Panc1 (cell line): Measurements from ENCODE around the gene TMEM273. TPM values are rescaled to one million over a fixed set of nuclear protein-coding genes. Genes with fewer than 3 reads are reported as not detected.

Experiments
- ATAC-seq: fragments of 200-7000 bp; cut with Tn5 transposase; 2 replicates; pipeline ENCODE4 v1.9.1; 2020; ENCODE audit warnings: mild to moderate bottlenecking, moderate library complexity
- BruUV-seq: library from RNA; stranded (reverse); fragments of 400-500 nt; replicated peaks from 2 replicates; lab custom pipeline; 2021; lab: Mats Ljungman, UMichigan
- CTCF ChIA-PET: fragments of 300-600 bp; sonication (Branson Sonifier 250); formaldehyde crosslinking; loops from one replicate; lab custom pipeline; 2022; ENCODE audit warnings: antibody characterized with exemption; lab: Charles Lee
- POLR2A ChIA-PET: fragments of 300-600 bp; sonication (Branson Sonifier 250); formaldehyde crosslinking; loops from one replicate; lab custom pipeline; 2022; ENCODE audit warnings: antibody characterized with exemption; lab: Charles Lee
- DNase-seq: peaks from one replicate; pipeline ENCODE4 v3.0.0-alpha.2; 2010; ENCODE audit warnings: low read depth, low spot score
- H3K27ac ChIP-seq: 2 replicates; pipeline ENCODE4 v1.5.1; 2011; ENCODE audit warnings: mild to moderate bottlenecking, low read length, inconsistent platforms
- H3K27me3 ChIP-seq: fragments of 200-500 bp; sonication (Bioruptor generic); 2 replicates; pipeline ENCODE4 v1.6.0; 2014; ENCODE audit warnings: low read length, inconsistent platforms; ENCODE audit not compliant: control insufficient read depth, insufficient read depth
- H3K36me3 ChIP-seq: fragments of 200-500 bp; sonication (Bioruptor generic); 2 replicates; pipeline ENCODE4 v1.5.1; 2014; ENCODE audit warnings: inconsistent platforms, mild to moderate bottlenecking, low read length, moderate library complexity; ENCODE audit not compliant: control insufficient read depth, insufficient read depth
- H3K4me1 ChIP-seq: 2 replicates; pipeline ENCODE4 v1.5.1; 2011; ENCODE audit warnings: inconsistent platforms, mild to moderate bottlenecking, low read length, moderate library complexity; ENCODE audit not compliant: control insufficient read depth, insufficient read depth
- H3K4me3 ChIP-seq, 2 experiments: 2 replicates each; pipeline ENCODE4 v1.5.1; 2011 to 2012; ENCODE audit warnings: low read depth in 2 of 2, low read length in 2 of 2, mild to moderate bottlenecking in 2 of 2, inconsistent platforms in 1 of 2, moderate library complexity in 1 of 2
- H3K9me3 ChIP-seq: fragments of 200-500 bp; sonication (Bioruptor generic); 2 replicates; pipeline ENCODE4 v1.5.1; 2014; ENCODE audit warnings: low read depth, mild to moderate bottlenecking, inconsistent platforms, low read length, moderate library complexity; ENCODE audit not compliant: control insufficient read depth, insufficient read depth
- CTCF ChIP-seq: fragments of 450-650 bp; IDR thresholded peaks from 2 replicates; pipeline ENCODE4 v1.5.1; 2017; ENCODE audit warnings: mild to moderate bottlenecking
- POLR2AphosphoS5 ChIP-seq: IDR thresholded peaks from 2 replicates; pipeline ENCODE4 v1.6.1; 2012; ENCODE audit warnings: mild to moderate bottlenecking, low read depth, low read length, moderate library complexity
- REST ChIP-seq, 2 experiments: IDR thresholded peaks; 2 replicates each; pipeline ENCODE4 v1.6.1; 2011 to 2012; ENCODE audit warnings: low read depth in 2 of 2, control low read depth in 1 of 2, low read length in 1 of 2, mild to moderate bottlenecking in 1 of 2, moderate library complexity in 1 of 2; ENCODE audit not compliant: insufficient read depth in 1 of 2
- SIN3A ChIP-seq: IDR thresholded peaks from 2 replicates; pipeline ENCODE4 v1.6.1; 2012; ENCODE audit warnings: low read depth, mild to moderate bottlenecking, low read length, moderate library complexity, borderline replicate concordance; ENCODE audit not compliant: insufficient read depth
- TCF7L2 ChIP-seq: IDR thresholded peaks from 2 replicates; pipeline ENCODE4 v1.6.1; 2011; ENCODE audit warnings: mild to moderate bottlenecking, low read depth, low read length, inconsistent platforms
- in situ Hi-C: cut with HindIII; loops from 2 replicates; pipeline ENCODE4 v1.10.0; 2016; ENCODE audit warnings: low sequenced_read_pairs, low pct_unique_long_range_greater_than_20kb
- intact Hi-C: fragments of 100-400 bp; cut with micrococcal nuclease; formaldehyde crosslinking; loops from one replicate; pipeline ENCODE4 v1.10.0; 2022; ENCODE audit not compliant: unreplicated experiment
- total RNA-seq: library from RNA; stranded (reverse); gene quantifications from one replicate; pipeline ENCODE4 v1.2.1, GENCODE V29; 2021; ENCODE audit not compliant: unreplicated experiment

Gene TMEM273
- total RNA-seq, 1 experiment from 2014 or later, result 0.23 TPM

GRCh38 chr10:49171326-49172060 lies 16.7 kb downstream of the TMEM273 start:
- no TSS peak for BruUV-seq
- no peak for ATAC-seq
- ChIA-PET CTCF (interaction anchor here (0.6 kb wide), 1 partner anchor 627 kb away, joined by 3 read pairs; no protein-coding TSS in a partner anchor), POLR2A (no interaction called here)
- H3K36me3 ChIP-seq, result no peaks in the 10 kb centered on the region
- in situ Hi-C loops, result no loop called here
- intact Hi-C loops, result no loop called here
- H3K27me3 ChIP-seq, result no peaks in the 10 kb centered on the region
- DNase-seq, result no peak
- no peak overlapping the region for H3K4me3 ChIP-seq
- no peaks in the 10 kb centered on the region for H3K9me3 ChIP-seq
- TF ChIP-seq SIN3A, result no peak
- no peak for TF ChIP-seq CTCF
- no peak for TF ChIP-seq POLR2AphosphoS5
- TF ChIP-seq TCF7L2, result no peak
- no peak for TF ChIP-seq REST (IDR thresholded peaks at IDR 0.05; ENCODE audit: insufficient read depth in 1 of 2, low read depth in 2 of 2, low read length in 1 of 2)
- H3K4me1 ChIP-seq, result no peaks in the 10 kb centered on the region
- H3K27ac ChIP-seq, result no peak overlapping the region

GRCh38 chr10:49170632-49171325 lies 17.4 kb downstream of the TMEM273 start:
- ChIA-PET CTCF (interaction anchor here (0.6 kb wide), 1 partner anchor 627 kb away, joined by 3 read pairs; no protein-coding TSS in a partner anchor), POLR2A (no interaction called here)
- Histone ChIP-seq H3K36me3 (no peaks in the 10 kb centered on the region), H3K27me3 (no peaks in the 10 kb centered on the region), H3K4me3 (no peak overlapping the region), H3K9me3 (no peaks in the 10 kb centered on the region), H3K4me1 (no peaks in the 10 kb centered on the region), H3K27ac (no peak overlapping the region)
- BruUV-seq, result no TSS peak
- intact Hi-C loops (no loop called here), in situ Hi-C loops (no loop called here)
- ATAC-seq (no peak), DNase-seq (no peak)
- no peak for TF ChIP-seq POLR2AphosphoS5
- TF ChIP-seq REST (IDR thresholded peaks at IDR 0.05; ENCODE audit: insufficient read depth in 1 of 2, low read depth in 2 of 2, low read length in 1 of 2), result no peak
- TF ChIP-seq TCF7L2, result no peak
- TF ChIP-seq SIN3A, result no peak
- TF ChIP-seq CTCF, result no peak
